HG02943 (cell line): Measurements from ENCODE around the gene CXXC5.
"Not testable (repeated sequence)": the region's sequence is repeated elsewhere in the genome, so short reads cannot be mapped to it uniquely, and the experiment has no call there.

Source experiments
- ATAC-seq: cut with Tn5 transposase; IDR thresholded peaks from one replicate; pipeline ENCODE4 v1.9.1; 2021; ENCODE audit warnings: mild to moderate bottlenecking, low read depth, moderate library complexity; ENCODE audit not compliant: unreplicated experiment

The CXXC5 gene

DNA sequence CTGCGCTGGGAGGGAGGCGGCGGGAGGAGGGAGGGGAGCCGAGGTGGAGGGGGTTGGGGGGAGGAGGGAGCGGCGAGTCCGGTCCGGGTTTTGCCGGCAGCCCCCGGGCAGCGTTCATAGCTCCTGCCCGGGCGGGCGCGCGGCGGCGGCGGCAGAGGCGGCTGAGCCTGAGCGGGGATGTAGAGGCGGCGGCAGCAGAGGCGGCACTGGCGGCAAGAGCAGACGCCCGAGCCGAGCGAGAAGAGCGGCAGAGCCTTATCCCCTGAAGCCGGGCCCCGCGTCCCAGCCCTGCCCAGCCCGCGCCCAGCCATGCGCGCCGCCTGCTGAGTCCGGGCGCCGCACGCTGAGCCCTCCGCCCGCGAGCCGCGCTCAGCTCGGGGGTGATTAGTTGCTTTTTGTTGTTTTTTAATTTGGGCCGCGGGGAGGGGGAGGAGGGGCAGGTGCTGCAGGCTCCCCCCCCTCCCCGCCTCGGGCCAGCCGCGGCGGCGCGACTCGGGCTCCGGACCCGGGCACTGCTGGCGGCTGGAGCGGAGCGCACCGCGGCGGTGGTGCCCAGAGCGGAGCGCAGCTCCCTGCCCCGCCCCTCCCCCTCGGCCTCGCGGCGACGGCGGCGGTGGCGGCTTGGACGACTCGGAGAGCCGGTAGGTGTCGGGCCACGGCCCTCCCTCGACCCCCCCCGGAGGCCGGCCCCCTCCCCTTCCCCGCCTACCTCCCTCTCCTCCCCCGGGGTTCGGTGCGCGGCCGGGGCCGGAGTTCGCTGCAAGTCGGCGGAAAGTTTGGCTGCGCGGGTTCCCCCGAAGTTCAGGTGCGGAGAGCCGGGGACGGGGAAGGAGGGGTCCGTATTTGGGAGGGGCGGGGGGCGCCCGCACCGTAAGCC is at the start of gene CXXC5:
TSS of gene CXXC5 (plus strand) at position 145 of the 877 bp plus-strand sequence. CDS start 32,175 bp downstream, outside the sequence.
- ATAC-seq: no peak

DNA sequence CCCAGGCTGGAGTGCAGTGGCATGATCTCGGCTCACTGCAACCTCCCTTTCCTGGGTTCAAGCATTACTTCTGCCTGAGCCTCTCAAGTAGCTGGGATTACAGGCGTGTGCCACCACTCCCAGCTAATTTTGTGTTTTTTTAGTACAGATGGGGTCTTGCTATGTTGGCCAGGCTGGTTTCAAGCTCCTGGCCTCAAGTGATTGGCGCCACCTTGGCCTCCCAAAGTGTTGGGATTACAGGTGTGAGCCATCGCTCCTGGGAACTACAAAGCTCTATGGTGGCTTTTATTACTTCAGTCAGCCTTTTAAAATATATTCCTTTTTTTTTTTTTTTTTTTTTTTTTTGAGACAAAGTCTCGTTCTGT is 49.6 kb upstream of the CXXC5 start:
- ATAC-seq: not testable (repeated sequence)

DNA sequence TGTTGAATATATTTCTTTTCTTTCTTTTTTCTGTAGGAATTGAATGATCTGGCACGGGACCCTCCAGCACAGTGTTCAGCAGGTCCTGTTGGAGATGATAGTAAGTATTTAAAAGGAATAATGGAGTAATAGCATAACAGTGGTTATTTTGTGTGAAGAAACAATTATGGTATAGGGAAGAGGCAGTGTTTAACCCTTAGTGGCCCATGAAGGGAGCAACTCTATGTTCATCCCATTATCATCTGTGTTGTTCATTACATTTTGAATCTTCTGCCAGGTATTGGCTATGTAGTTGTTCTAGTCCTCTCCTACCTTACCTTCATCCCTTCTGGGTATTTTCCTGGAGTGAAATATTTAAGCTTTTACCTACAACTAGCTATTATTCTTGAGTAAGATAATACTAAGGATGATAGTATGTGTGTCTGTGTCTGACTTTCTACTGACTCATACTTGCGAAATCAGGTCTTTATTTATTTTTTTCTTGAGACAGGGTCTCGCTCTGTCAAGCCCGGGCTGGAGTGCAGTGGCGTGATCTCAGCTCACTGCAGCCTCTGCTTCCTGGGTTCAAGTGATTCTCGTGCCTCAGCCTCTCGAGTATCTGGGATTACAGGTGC is 47.7 kb upstream of the CXXC5 start:
- no peak for ATAC-seq

DNA sequence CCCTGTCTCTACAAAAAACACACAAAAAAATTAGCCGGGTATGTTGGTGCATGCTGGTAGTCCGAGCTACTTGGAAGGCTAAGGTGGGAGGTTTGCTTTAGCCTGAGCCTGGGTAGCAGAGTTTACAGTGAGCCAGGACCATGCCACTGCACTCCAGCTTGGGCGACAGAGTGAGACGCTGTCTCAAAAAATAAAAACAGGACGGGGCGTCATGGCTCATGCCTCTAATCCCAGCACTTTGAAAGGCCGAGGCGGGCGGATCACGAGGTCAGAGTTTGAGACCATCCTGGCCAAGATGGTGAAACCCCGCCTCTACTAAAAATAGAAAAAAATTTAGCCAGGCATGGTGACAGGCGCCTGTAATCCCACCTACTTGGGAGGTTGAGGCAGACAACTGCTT is 46.7 kb upstream of the CXXC5 start:
- no peak for ATAC-seq

DNA sequence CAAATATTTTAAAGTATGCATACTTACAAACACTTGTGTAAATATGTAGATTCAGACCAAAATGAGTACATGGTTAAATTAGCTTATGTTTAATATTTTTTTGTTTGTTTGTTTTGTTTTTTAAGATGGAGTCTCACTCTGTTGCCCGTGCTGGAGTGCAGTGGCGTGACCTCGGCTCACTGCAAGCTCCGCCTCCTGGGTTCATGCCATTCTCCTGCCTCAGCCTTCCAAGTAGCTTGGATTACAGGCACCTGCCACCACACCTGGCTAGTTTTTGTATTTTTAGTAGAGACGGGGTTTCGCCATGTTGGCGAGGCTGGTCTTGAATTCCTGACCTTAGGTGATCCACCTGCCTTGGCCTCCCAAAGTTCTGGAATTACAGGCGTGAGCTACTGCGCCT is 46.2 kb upstream of the CXXC5 start:
- ATAC-seq: not testable (repeated sequence)

DNA sequence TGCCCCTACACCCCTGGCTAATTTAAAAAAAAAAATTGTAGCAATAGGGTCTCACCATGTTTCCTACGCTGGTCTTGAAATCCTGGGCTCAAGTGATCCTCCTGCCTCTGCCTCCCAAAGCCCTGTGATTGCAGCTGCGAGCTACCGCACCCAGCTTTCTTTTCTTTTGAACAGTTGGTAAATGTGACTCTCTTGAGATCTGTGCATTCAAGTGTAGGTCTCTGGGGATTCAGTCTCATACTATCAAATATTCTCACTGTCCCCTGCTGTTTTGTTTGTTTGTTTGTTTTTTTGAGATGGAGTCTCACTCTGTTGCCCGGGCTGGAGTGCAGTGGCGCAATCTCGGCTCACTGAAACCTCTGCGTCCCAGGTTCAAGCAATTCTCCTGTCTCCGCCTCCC is 42.3 kb upstream of the CXXC5 start:
- ATAC-seq: no peak

DNA sequence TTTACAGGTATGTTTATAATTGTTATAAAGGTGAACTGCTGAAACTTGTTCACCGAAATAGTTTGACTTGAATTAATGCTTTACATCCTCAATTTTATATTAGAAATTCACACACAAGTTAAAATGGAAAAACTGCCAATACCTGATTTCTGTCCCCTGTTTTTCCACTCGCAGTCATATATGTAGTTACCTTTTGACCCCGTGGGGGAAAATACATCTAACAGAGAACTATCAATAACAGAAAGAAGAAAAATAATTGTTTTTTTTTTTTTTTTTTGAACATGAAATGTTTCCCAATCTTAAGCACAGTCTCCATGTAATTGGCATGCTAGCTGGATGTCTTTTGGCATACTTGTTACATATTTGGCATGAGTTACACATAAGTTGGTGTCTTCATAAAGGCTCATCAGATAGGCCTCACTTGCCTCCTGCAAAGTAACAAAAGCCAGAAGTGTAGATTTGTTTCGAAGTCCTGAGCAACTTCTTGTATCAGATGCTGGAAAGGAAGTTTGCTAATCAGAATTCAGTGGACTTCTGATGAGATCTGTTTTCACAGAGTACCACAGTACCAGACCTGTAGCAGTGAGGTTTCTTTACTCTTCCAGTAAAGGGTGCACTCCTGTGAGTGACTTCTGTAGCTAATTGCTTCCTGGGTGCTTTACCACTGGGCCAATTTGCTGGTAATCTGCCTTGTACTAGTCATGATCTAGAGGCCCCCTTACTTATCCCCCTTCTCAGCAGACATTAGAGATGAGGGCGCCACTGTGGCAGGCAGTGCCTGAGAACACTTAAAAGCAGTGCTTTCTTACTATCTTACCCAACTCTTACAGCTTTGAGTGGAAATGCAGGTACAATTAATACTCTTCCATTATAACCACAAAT is 36.2 kb upstream of the CXXC5 start:
- no peak for ATAC-seq

DNA sequence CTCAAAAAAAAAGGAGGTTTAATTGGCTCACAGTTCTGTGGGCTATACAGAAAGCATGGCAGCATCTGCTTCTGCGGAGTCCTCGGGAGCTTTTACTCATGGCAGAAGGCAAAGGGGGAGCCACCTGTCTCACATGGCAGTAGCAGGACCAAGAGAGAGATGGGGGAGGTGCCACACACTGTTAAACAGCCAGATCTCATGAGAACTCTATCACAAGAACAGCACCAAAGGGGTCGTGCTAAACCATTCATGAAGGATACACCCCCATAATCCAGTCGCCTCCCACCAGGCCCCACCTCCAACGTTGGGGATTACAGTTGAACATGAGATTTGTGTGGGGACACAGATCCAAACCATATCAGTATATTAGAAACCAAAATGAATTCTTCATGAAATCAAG is 28.3 kb upstream of the CXXC5 start:
- no peak for ATAC-seq

DNA sequence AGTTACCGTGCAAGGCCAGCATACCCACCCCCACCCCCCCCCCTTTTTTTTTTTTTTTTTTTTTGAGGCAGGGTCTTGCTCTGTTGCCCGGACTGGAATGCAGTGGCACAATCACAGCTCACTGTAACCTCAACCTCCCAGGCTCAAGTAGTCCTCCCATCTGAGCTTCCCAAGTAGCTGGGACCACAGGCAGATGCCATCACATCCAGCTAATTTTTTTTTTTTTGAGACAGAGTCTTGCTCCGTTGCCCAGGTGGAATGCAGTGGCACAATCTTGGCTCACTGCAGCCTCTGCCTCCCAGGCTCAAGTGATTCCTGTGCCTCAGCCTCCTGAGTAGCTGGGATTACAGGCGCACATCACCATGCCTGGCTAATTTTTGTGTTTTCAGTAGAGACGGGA is 22.8 kb upstream of the CXXC5 start:
- ATAC-seq: not testable (repeated sequence)

DNA sequence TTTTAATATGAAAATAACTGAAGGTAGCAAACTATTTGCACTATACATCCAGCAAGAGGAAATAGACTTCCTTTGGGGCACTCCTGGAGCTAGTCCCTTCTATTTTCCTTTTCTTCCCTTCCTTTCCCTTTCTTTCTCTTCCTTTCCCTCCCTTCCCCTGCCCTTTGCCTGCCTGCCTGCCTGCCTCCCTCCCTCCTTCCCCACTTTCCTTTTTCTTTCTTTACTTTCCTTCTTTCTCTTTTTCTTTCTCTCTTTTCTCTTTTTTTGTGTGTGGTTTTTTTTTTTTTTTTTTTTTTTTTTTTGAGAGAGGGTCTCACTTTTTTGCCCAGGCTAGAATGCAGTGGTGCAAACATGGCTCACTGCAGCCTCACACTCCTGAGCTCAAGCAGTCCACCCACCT is 17.3 kb upstream of the CXXC5 start:
- no peak for ATAC-seq

DNA sequence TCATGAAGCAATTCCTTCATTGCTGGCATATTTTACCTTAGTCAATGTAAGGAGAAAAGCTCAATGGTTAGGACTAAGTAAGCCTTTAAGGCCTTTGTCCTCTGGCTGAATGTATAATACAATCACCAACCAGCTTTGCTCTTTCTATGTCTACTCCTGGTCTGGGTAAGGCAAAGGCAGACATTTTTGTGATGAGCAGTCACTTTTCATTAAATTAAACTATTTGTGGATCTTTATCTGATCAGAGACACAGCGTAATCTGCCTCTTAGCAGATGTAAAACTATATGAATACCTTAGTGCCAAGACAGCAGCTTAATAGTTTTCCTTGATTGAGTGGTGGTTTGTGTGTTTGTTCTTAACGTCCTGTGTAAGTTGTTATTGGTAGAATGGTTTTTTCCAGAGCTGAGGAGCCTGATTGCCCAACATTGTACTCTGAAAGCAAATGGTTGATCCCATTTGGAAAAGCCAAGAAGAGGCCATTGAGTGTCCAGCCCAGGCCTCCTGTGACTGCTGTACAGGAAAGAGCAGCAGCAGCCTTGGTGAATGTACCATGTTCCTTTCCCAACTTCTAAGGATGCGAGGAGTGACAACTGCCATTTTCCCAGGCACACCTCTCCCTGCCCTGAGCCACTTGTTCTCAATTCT is 16.5 kb upstream of the CXXC5 start:
- no peak for ATAC-seq

DNA sequence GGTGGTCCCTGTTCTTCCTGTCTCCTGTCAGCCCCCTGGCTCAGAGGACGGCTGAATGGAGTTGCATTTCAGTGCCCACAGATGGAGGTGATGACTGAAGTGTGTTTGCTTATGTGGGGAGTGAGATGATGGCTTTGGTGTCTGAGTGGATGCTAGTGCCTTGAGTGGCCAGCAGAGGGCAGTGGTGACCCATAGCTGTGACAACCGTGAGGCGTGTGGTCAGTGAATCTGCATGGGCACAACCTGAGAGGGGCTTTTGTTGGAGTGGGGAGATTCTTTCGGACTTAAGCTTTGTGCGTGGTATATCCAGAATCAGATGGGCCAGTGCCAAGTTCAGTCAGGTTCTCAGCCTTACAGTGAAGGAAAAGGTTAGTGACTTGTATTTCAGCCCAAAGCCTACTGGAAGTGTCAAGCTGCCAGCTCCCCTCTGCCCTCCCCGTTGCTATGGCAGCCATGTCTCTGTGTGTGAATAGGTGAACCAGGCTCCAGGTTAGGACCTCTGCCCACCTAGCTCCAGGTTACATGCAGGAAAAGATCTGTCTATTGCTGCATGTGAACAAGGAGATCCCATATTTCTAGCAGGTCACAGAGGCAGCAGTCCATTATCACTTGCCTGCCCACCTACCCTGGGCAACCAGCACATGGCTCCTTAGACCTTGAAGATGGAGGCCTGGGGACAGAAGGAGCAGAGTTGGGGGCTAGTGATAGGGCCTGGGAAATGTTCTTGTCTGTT is 14.7 kb upstream of the CXXC5 start:
- ATAC-seq: no peak

DNA sequence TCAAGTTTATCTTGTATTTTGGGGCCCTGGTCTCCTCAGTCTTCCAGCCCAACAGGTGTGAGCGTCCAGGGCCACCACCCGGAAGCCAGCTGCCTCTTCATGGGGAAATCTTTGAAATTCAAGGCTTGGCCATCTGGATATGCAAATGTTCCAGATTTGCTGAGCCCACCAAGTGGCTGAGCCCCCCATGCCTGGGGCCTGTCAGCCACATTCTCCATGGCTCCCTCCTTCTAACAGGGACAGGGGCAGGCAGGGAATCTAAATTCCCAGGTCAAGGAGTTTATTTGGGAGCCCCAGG is 14.2 kb upstream of the CXXC5 start:
- ATAC-seq: no peak

DNA sequence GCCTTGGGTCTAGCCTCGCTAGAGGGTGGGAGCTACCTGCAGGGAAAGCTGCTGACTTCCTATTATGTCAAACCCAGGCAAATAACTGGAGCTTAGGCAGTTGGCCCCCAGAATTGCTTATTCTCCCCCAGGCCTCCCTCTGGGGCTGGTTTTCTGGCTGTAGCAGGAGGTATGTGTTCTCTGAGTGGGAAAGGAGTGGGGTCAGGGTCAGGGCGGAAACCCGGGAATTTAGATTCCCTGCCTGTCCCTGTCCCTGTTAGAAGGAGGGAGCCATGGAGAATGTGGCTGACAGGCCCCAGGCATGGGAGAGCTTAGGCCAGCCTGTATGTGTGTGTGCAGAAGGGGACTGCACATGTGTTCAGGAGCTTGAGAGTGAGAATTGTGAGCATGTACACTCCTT is 13.6 kb upstream of the CXXC5 start:
- ATAC-seq: no peak

DNA sequence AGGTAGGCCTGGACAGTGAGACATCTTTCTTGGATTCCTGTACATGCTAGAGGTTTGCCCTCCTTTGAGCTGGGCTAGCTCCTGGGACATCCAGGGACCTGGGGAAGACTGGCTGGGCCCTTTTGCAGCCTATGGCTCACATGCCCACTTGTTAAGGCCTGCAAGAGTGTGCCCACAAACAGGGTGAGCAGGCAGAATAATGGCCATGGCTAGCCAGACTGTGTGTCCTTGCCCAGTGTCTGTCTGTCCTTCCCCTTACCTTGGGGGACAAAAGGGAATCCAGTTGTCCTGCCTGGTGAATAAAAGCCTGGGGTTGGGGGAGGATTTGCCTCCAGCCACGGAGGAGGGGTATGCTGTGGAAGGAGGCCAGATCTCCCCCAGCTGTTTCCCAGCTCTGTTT is 13.0 kb upstream of the CXXC5 start:
- no peak for ATAC-seq

DNA sequence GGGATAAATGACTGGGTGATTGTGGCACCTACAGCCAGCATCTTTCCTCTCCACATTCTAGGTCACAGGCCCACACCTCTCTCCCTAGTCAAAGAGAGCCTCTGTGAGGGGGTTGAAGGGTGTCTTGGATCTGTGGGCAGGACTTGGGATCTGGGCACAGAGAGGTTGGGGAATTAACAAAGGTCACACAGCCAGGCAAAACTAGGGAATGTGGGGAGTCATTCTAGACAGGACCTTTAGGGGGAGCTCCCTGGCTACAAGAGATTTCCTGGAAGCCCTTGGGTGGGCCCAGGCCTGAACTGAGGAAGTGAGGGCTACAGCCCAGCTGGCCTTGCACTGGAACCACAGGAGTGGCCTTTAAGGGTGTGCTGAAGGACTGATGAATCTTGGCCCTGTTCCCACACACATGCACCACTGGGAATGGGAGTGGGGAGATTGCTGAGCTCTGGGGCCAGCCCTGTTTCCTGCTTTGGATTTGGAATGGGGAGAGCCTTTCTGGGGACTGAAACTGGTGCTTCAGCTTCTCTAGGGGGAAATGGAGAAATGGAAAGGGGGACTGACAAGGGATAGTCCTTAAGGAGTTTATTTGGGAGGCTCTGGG is 12.4 kb upstream of the CXXC5 start:
- no peak for ATAC-seq

DNA sequence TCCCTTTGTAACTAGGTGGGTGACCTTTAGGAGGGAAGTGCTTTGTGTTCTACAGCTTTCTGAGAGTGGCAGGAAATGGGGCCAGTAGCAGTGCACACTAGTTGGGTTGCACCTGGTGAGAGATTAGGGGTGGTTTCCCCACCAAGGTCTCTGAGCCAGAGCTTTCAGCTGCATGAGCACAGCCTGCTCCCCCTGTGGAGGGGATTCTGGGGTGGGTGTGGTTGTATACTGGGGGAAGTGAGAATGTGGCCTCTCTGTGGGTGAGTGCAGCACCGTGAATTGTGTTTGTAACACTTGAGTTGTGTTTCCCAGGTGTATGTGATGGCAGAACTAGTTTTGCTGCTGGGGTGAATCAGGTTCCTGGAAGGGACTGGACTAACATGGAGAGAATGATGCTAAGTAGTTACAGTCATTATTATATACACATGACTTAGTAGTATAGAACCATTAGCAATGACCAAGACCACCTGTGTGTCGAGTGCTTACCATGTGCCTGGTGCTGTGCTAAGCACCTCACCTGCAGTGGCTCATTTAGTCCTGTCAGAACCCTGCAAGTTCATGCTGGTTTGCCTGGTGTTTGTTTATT is 11.8 kb upstream of the CXXC5 start:
- ATAC-seq: peak; percentile 71

DNA sequence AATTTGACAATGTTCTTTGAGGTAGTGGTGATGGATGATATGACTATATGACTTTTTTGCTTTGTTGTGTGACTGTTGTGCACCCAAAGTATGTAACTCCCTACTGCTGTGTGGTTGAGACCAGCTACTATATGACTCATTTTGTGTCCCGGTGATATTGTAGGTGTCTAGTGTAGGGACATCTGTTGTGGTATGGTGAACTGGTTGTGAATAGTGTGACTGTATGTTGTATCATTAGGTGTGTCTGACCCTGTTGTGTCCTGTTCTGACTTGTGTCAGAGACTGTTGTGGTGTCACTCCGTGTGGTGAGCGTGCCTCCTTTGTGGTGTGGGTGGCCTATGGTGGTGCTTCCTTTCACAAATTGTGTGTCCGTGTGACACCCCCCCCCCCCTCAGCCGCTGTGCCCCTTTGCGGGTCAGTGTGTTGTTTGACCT is 11.2 kb upstream of the CXXC5 start:
- no peak for ATAC-seq

DNA sequence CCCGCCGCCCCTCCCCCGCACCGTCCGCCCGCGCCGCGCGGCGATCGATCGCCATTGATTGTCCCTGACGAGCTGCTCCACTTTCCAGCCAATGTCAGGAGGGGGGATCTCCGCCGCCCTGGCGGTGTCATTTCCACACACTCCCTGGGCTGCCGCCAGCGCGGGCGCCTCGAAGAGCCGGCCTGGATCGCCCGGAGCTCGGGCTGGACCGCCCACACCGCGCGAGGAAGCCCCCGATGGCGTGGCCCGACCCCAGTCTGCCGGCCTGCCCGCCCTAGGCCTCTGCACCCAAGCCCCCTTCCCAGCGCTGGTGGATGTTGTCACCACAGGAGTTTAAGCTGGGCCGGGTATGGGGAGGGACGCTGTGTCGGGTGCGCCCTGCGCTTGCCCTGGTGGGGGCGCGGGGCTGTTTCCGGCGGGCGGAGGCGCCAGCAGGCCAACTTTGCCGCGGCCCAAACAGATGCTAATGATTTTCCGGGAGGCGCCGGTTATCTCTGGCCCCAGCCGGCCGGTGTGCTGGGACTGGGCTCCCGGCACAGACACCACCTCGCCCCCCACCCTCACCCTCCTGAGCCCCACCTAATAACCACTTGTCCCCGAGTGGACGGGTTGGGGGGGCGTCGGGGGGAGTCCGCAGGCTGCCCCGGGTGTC is 10.6 kb upstream of the CXXC5 start:
- ATAC-seq: no peak
